HT1080 (cell line): Measurements from ENCODE around the gene OCIAD1. TPM values are rescaled to one million over a fixed set of nuclear protein-coding genes. Genes with fewer than 3 reads are reported as not detected.
A peak's percentile ranks its signal among the peaks of the same experiment; 100 is the strongest.
"Not testable (repeated sequence)": the region's sequence is repeated elsewhere in the genome, so short reads cannot be mapped to it uniquely, and the experiment has no call there.

Experiments used
- DNase-seq: peaks from one replicate; pipeline ENCODE4 v3.0.0-alpha.2; 2015; ENCODE audit warnings: low read depth
- total RNA-seq: library from RNA; depleted of rRNA; stranded (reverse); fragments of >200 nt; shearing (Covaris generic); gene quantifications from 2 replicates; pipeline ENCODE4 v1.2.3, GENCODE V29; 2014

Gene OCIAD1
- total RNA-seq, 1 experiment from 2014 or later = 118 TPM

GRCh38 chr4:48816297-48816696 is 14.6 kb upstream of the OCIAD1 start:
- not testable (repeated sequence) for DNase-seq

- no peak for DNase-seq
These were observed 13.9 kb upstream of the OCIAD1 start for GRCh38 chr4:48816971-48817370.

DNA sequence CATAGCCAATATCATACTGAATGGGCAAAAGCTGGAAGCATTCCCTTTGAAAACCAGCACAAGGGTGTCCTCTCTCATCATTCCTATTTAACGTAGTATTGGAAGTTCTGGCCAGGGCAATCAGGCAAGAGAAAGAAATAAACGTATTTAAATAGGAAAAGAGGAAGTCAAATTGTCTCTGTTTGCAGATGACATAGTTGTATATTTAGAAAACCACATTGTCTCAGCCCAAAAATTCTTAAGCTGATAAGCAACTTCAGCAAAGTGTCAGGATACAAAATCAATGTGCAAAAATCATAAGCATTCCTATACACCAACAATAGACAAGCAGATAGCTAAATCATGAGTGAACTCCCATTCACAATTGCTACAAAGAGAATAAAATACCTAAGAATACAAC is 9.5 kb upstream of the OCIAD1 start:
- DNase-seq = not testable (repeated sequence)

DNA sequence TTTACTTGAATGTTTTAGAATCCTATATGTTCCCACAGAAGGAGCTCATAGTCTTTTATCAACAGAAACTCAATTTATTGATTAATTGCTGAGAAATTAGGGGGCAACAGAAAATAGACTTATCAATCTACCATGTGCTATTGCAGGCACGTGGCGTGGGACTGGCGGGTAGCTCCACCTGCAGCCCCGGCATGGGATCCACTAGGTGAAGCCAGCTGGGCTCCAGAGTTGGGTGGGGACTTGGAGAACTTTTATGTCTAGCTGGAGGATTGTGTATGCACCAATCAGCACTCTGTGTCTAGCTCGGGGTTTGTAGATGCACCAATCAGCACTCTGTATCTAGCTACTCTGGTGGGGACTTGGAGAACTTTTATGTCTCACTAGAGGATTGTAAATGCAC is 3.3 kb upstream of the OCIAD1 start:
- DNase-seq = peak; percentile 7

GRCh38 chr4:48831532-48832030 is 693 bp downstream of the OCIAD1 start:
- DNase-seq = no peak

GRCh38 chr4:48832571-48832970 is 1.7 kb downstream of the OCIAD1 start:
- DNase-seq = no peak

DNA sequence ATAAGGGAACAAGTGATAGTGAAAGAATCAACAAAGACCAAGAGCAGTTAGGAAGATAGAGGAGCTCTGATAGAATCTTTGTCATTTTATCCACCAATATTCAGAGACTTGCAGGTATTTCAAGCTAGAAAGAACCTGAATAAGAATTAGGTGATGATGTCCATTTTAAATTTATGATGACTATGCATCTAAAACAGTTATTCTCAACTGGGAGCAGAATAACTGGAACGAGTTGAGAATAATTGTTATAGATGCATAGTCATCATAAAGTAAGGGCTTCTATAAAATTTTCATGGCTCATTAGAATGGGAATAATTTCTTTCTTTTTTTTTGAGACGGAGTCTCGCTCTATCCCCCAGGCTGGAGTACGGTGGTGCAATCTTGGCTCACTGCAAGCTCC is 5.8 kb downstream of the OCIAD1 start:
- DNase-seq = no peak

GRCh38 chr4:48841045-48841827 is 10.3 kb downstream of the OCIAD1 start:
- DNase-seq = no peak

DNA sequence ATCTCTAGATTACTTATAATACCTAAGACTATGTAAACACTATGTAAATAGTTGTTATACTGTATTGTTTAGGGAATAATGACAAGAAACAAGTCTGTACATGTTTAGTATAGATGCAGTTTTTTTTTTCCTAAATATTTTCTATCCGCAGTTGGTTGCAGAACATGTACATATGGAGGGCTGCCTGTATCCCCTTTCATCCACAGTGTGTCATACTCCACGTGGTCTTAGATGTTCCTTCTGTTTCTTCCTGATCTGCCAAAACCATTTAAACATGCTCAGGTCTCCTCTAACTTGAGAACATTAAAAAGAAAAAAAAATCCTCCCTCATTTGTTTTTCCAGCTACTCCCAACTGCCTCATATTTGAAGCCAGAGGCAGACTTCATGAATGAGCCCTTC is 14.0 kb downstream of the OCIAD1 start:
- no peak for DNase-seq

DNA sequence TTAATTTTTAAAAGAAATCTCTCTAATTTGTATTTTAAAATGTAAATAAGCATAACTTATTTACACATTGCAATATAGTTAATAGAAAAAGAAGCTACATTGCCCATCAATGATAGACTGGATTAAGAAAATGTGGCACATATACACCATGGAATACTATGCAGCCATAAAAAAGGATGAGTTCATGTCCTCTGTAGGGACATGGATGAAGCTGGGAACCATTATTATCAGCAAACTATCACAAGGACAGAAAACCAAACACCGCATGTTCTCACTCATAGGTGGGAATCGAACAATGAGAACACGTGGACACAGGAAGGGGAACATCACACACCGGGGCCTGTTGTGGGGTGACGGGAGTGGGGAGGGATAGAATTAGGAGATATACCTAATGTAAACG is 17.9 kb downstream of the OCIAD1 start:
- not testable (repeated sequence) for DNase-seq

DNA sequence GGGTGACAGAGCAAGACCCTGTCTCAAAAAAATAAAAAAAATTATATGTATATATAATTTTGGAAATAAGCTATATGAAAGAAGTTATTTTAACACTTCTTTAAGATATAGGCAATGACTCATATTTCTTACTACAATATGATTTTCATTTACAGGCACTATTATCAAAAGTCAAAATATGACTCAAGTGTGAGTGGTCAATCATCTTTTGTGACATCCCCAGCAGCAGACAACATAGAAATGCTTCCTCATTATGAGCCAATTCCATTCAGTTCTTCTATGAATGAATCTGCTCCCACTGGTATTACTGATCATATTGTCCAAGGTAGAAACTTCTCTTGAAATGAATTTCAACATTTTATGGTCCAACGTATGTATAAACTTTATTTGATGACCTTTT is 20.8 kb downstream of the OCIAD1 start:
- no peak for DNase-seq

DNA sequence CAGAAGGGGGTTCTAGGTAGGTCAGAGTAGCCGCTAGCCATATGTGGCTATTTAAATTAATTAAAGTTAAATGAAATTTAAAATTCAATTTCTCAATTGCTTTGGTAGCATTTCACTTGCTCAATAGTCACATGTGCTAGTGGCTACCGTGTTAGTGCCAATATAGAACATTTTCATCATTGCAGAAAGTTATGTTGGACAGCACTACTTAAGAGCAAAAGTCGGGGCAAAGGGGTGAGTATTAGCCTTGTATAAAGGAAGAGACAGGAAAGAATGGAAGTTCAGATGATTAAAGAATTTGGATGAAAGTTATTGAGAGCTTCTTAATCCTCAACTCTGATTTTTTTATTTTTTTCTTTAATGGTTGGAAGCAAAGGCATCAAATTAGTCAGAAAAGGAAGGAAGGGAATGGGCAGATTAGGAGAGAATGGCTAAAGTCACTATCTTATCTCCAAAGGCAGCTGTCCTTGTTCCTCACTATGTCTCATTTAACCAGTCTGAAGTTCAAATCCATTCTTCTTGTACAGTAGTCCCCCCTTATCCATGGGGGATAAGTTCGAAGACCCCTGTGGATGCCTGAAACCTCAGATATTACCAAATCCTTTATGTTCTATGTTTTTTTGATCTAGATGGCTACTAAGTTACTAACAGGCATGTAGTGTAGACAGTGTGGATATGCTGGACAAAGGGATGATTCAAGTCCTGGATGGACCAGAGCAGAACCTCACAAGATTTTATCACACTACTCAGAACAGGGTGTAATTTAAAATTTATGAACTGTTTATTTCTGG is 22.9 kb downstream of the OCIAD1 start:
- DNase-seq = no peak

GRCh38 chr4:48854395-48854683 is 23.5 kb downstream of the OCIAD1 start:
- no peak for DNase-seq

- DNase-seq = no peak
These were observed 24.1 kb downstream of the OCIAD1 start for GRCh38 chr4:48854982-48855381.

GRCh38 chr4:48858130-48858529 is 27.2 kb downstream of the OCIAD1 start:
- DNase-seq = no peak

DNA sequence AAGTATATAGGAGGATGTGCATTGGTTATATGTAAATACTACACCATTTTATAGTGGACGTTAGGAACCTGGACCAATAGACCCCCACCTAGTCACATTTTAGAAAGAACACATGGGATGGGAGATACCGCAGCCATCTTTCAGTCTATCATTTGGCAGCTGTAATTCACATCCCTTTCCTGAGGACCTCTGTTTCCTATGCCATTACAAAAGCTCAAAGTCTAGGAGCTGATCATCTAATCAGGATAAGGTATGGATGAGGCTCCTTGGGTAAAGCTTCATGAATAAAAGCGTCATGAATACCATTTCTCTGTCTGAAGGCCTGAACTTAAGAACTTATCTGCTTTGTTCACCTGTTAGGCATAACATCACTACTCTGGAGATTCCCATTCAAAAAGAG is 31.1 kb downstream of the OCIAD1 start:
- DNase-seq = no peak

- DNase-seq = no peak
These were observed 31.8 kb downstream of the OCIAD1 start for GRCh38 chr4:48862661-48863060.

GRCh38 chr4:48863728-48864127 is 32.8 kb downstream of the OCIAD1 start:
- DNase-seq = no peak

- not testable (repeated sequence) for DNase-seq
These were observed 33.8 kb downstream of the OCIAD1 start for GRCh38 chr4:48864696-48865095.

- no peak for DNase-seq
These were observed 47.1 kb downstream of the OCIAD1 start for GRCh38 chr4:48877827-48878535.

GRCh38 chr4:48879561-48880442 is 48.9 kb downstream of the OCIAD1 start:
- no peak for DNase-seq
